Activated CD4-positive, alpha-beta T cell treated with anti-CD3 and anti-CD28 coated beads, Interleukin-2, amount 10 ng/mL, durations not matched to agents 7 days and 5 days (primary cell): ENCODE data around the gene TRIM8. TPM values are rescaled to one million over a fixed set of nuclear protein-coding genes. Genes with fewer than 3 reads are reported as not detected.
A peak's percentile ranks its signal among the peaks of the same experiment; 100 is the strongest.

Experiments used
- CTCF ChIA-PET: fragments of 350-600 bp; sonication (Branson Sonifier 250); formaldehyde crosslinking; loops from one replicate; lab custom pipeline; 2021; ENCODE audit warnings: antibody characterized with exemption; lab: Charles Lee
- POLR2A ChIA-PET: fragments of 350-600 bp; sonication (Branson Sonifier 250); formaldehyde crosslinking; loops from one replicate; lab custom pipeline; 2021; ENCODE audit warnings: antibody characterized with exemption; lab: Charles Lee
- DNase-seq: peaks from one replicate; pipeline ENCODE4 v3.0.0-alpha.2; 2020
- H3K27ac Mint-ChIP-seq: one replicate; pipeline ENCODE4 v1.8.0; 2021; ENCODE audit warnings: mild to moderate bottlenecking, moderate library complexity, mixed read lengths
- H3K27me3 Mint-ChIP-seq: one replicate; pipeline ENCODE4 v1.8.0; 2021; ENCODE audit warnings: mixed read lengths
- H3K36me3 Mint-ChIP-seq: one replicate; pipeline ENCODE4 v1.8.0; 2021; ENCODE audit warnings: low read depth, mixed read lengths
- H3K4me1 Mint-ChIP-seq: one replicate; pipeline ENCODE4 v1.8.0; 2021; ENCODE audit warnings: mixed read lengths
- H3K4me3 Mint-ChIP-seq: one replicate; pipeline ENCODE4 v1.8.0; 2021; ENCODE audit warnings: mild to moderate bottlenecking, moderate library complexity, mixed read lengths
- H3K9me3 Mint-ChIP-seq: one replicate; pipeline ENCODE4 v1.8.0; 2021; ENCODE audit warnings: mixed read lengths
- total RNA-seq, 2 experiments: library from RNA; stranded (reverse); gene quantifications; one replicate each; pipeline ENCODE4 v1.2.3, GENCODE V29; 2021

The TRIM8 gene
- total RNA-seq, 2 experiments from 2014 or later = 40.2 to 42.7 TPM

DNA sequence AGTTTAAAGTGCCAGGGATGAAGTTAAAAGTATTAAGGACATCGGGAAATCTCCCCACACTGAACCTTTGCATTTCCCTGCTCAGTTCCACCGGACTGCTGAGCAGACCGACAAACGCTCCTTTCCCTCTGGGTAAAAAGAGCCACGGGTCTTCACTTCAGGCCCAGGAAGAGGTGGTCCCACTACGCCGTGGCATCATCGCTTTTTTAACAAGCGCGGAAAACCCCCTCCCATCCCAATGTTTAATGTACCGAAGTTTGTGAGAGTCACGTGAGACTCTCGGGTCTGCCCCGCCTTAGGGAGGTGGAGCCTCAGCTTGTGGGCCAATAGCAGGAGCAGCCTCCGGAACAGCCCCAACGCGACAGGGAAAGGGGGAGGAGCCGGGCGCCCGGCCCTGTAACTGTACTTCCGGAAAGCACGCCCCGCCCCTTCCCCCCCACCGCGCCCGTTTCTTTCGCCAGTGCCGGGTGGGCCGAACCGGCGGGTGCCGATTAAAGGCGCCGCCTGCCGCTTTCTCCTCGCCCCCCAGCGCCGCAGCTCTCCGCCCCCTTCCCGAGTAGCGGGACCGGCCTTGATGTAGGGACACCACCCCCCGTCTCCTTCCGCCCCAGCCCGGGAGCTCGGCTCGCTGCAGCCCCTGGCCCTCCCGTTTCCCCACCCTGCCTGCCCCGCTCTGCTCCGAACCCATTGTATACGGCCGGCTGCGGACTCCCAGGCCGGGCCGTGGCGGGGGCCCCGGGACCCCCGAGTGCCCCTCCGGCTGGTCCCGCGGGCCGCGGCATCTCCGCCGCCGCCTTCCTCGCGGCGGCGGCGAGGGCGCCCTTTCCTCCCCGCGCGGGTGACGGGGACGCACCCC lies 2.2 kb upstream of the TRIM8 start:
- no peaks in the 10 kb centered on the region for H3K27me3 Mint-ChIP-seq
- peak overlapping the region; percentile 86 for H3K4me3 Mint-ChIP-seq
- CTCF ChIA-PET = interaction anchor here (0.8 to 2.4 kb wide), 3 partner anchors 10 to 248 kb away, joined by 3 to 5 read pairs (median 3); no protein-coding TSS in a partner anchor
- POLR2A ChIA-PET = interaction anchor here (0.6 to 1.1 kb wide), 2 partner anchors 10 to 293 kb away, joined by 3 read pairs; no protein-coding TSS in a partner anchor
- no peaks in the 10 kb centered on the region for H3K9me3 Mint-ChIP-seq
- peak overlapping the region; percentile 87 for H3K27ac Mint-ChIP-seq
- peaks cover 23% of the 10 kb centered on the region for H3K4me1 Mint-ChIP-seq
- peak; percentile 98 for DNase-seq
- peaks cover 17% of the 10 kb centered on the region for H3K36me3 Mint-ChIP-seq

DNA sequence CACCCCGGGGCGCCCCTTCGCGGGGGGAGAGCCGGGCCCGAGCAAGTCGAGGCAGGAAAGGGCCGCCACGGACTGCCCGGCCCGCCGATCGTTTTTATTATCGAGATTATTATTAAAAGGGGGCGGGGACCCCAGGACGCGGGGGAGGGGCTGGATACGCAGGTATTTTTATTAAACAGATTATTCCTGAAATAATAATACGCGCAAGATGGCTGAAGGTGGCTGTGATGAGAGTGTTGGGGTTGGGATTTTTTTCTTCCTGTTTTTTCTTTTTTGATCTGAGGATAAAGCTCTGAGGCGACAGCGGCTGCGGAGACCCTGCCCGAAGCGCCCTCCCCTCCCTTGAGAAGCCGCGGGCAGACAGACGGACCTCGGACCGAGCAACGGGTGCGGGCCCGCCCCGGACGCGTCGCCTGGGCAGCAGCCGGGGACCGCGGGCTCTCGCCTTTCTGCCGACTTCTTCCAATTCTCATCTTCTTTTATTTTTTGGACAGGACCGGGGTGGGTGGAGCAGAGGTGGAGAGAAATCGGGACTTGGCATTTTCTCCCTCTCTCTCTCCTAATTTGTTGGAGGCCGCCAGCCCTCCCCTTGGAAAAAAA lies 1.4 kb upstream of the TRIM8 start:
- DNase-seq = peak; percentile 39
- Mint-ChIP-seq H3K27me3 (no peaks in the 10 kb centered on the region), H3K36me3 (peaks cover 19% of the 10 kb centered on the region), H3K27ac (peak overlapping the region; percentile 95), H3K9me3 (no peaks in the 10 kb centered on the region), H3K4me1 (peaks cover 30% of the 10 kb centered on the region), H3K4me3 (peak overlapping the region; percentile 85)
- ChIA-PET CTCF (interaction anchor here (2.4 kb wide), 1 partner anchor 9 kb away, joined by 5 read pairs; no protein-coding TSS in a partner anchor), POLR2A (interaction anchor here (1.1 kb wide), 1 partner anchor 10 kb away, joined by 3 read pairs; no protein-coding TSS in a partner anchor)

DNA sequence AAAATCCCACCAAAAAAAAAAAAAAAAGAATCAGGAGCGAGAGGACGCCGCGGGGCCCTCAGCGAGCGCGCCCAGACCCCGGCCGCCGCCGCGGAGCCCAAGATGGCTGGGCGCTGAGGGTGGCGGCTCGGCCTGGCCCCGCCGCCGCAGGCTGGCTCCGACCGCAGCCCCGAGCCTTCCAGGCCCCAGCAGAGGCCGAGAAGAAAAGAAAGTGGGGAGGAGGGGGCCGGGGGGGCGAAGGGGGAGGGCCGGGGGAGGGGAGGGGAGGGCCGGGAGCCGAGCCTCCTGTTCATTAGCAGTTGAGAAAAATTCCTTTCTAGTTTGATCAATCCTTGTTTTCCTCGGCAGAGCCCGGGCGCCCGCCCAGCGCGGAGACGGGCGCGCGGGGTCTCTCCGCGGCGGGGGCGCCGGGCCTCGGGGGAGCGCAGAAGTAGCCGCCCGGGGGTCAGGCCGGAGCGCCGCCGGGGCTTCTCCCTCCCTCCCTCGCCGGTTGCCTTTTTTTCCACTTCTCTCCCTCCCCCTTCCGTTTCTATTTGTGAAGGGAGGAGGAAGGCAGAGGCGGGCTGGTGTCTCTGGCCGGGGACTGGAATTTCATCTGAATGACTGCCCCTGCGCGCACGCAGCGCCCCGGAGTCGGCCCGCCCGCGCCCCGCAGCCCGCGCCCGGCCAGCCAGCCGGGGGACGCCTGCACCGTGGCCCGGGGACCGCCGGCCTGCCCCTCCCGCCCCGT lies 778 bp upstream of the TRIM8 start:
- Mint-ChIP-seq H3K4me1 (peaks cover 34% of the 10 kb centered on the region), H3K9me3 (no peaks in the 10 kb centered on the region), H3K27me3 (no peaks in the 10 kb centered on the region), H3K27ac (peak overlapping the region; percentile 95), H3K36me3 (peaks cover 21% of the 10 kb centered on the region), H3K4me3 (peak overlapping the region; percentile 85)
- DNase-seq = peak; percentile 34
- ChIA-PET CTCF (interaction anchor here (0.6 to 3.7 kb wide), 11 partner anchors 8 to 191 kb away, joined by 3 to 26 read pairs (median 4); partner anchors contain the start of gene C10orf95), POLR2A (no interaction called here)

DNA sequence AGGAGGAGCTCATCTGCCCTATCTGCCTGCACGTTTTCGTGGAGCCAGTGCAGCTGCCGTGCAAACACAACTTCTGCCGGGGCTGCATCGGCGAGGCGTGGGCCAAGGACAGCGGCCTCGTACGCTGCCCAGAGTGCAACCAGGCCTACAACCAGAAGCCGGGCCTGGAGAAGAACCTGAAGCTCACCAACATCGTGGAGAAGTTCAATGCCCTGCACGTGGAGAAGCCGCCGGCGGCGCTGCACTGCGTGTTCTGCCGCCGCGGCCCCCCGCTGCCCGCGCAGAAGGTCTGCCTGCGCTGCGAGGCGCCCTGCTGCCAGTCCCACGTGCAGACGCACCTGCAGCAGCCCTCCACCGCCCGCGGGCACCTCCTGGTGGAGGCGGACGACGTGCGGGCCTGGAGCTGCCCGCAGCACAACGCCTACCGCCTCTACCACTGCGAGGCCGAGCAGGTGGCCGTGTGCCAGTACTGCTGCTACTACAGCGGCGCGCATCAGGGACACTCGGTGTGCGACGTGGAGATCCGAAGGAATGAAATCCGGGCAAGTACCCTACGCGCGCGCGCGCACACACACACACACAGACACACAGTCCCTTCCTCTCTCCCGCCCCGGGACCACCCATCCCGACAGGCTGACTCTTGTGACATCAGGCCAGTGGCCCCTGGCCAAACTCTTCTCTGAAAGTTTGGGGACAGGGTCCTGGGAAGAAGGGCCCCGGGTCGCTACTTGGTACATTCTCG lies 538 bp downstream of the TRIM8 start:
- ChIA-PET POLR2A (interaction anchor here (0.8 to 1.3 kb wide), 3 partner anchors 18 to 224 kb away, joined by 3 read pairs; partner anchors contain the start of genes FBXL15 and WBP1L), CTCF (interaction anchor here (0.5 to 3.7 kb wide), 22 partner anchors 10 to 414 kb away, joined by 3 to 26 read pairs (median 4); partner anchors contain the start of genes C10orf95 and SUFU)
- DNase-seq = peak; percentile 80
- Mint-ChIP-seq H3K4me1 (peaks cover 45% of the 10 kb centered on the region), H3K4me3 (peak overlapping the region; percentile 94), H3K9me3 (no peaks in the 10 kb centered on the region), H3K27ac (peak overlapping the region; percentile 95), H3K27me3 (no peaks in the 10 kb centered on the region), H3K36me3 (peaks cover 25% of the 10 kb centered on the region)

DNA sequence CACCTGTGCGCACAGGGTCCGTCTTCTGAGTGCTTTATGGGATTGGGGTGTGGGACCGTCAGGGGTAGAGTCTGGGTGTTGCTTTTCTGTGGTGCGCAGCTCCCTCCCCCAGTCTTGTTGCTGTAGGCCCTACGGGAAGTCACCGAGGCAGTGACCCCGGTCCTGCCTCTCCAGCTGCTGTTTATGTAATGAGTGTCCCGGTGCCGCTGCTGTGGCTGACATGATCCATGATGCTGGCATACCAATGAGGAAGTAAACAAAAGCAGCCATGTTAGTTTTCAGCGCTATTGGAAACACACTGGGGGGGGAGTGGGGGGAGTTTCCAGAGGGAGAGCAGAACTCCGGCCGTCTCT lies 1.1 kb downstream of the TRIM8 start:
- Mint-ChIP-seq H3K27ac (peak overlapping the region; percentile 95), H3K9me3 (no peaks in the 10 kb centered on the region), H3K36me3 (peaks cover 25% of the 10 kb centered on the region), H3K27me3 (no peaks in the 10 kb centered on the region), H3K4me1 (peaks cover 49% of the 10 kb centered on the region), H3K4me3 (peak overlapping the region; percentile 94)
- CTCF ChIA-PET = interaction anchor here (0.6 to 3.7 kb wide), 15 partner anchors 9 to 415 kb away, joined by 3 to 26 read pairs (median 4); partner anchors contain the start of genes C10orf95 and SUFU
- POLR2A ChIA-PET = interaction anchor here (1.0 to 1.3 kb wide), 2 partner anchors 18 to 98 kb away, joined by 3 read pairs; partner anchors contain the start of gene WBP1L
- DNase-seq = peak; percentile 46

DNA sequence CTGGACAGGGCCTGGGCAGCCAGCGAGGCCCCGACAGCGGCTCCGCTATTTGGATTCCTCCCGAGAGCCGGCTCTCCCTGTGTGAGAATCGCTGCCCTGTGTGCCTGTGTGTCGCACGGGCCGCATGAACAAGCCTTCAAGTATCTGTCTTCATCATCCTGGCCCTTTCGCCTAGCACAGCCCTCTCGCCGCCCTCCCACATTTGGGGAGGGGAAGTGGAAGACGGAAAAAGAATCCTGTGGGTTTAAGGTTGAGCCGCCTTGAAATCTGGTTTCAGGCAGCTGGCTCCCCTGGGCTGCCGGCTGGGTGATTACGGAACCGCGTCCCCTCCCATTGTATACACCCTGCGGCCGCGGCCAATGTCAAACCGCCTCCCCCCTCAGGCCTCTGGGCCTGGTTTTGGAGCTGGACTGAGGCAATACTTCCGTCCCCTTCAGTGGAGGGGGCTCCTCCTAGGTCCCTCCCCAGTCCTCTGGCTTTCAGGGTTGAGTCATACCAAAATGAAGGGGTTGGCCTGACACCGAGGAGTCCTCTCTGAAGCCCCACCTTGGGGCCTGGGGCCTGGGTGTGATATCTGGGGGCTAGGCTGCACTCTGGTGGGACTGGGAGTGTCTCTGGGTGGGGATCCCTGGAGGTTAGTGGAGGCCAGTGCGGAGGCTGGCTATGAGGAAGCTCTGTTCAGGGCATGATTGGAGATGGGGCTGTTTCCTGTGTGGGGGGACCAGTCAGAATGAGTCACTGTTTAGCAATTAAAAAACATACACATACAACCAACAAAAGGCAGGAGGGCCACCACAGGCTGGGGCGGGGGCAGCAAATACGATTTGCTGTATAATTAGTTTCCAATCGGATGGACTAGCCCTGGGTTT lies 1.7 kb downstream of the TRIM8 start:
- ChIA-PET CTCF (interaction anchor here (0.8 to 3.7 kb wide), 8 partner anchors 12 to 141 kb away, joined by 3 to 26 read pairs (median 6); partner anchors contain the start of gene SUFU), POLR2A (interaction anchor here (0.7 to 1.3 kb wide), 4 partner anchors 17 to 440 kb away, joined by 3 to 4 read pairs (median 3); partner anchors contain the start of genes ARL3 and WBP1L)
- Mint-ChIP-seq H3K27ac (peak overlapping the region; percentile 95), H3K36me3 (peaks cover 25% of the 10 kb centered on the region), H3K4me1 (peaks cover 55% of the 10 kb centered on the region), H3K9me3 (no peaks in the 10 kb centered on the region), H3K27me3 (no peaks in the 10 kb centered on the region), H3K4me3 (peak overlapping the region; percentile 94)
- peak; percentile 75 for DNase-seq

DNA sequence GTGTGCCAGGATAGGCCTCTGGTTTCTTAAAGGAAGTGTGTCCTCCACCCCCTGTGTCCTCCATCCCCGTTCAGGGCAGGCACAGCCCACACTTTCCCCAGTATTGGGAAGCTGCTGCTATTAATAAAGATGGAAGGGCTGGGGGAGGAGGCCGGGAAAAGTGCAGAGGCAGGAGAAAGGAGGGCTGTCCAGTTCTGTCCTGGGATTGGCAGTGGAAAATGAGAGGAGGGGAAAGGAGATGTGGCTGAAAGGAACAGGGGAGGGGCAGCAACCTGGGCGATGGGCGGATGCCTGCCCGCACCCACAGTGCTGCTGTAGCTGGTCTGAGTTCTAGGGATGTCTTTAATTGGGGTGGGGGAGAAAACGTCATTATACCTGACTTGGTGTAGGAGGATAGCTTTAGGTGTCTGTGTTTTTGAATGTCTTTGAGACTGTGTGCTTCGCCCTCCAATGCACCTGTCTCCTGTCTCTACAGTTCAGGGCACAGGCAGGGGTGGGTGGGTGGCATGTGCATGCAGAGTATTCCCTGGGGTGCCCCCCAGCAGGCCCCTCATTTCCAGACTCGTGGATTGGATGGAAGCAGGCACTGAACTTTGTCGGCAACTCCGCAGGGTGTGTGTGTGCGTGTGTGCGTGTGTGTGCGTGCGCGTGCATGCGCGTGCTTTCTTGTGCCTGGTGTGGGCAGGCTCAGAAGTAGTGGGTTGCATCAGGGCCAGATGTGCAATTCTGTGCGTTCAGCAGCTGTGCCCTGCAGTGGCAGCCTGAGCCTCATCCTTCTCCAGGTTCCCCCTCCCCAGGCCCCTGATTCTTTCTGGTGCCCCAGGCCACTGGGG lies 2.5 kb downstream of the TRIM8 start:
- H3K27ac Mint-ChIP-seq = peak overlapping the region; percentile 95
- H3K9me3 Mint-ChIP-seq = no peaks in the 10 kb centered on the region
- peak overlapping the region; percentile 94 for H3K4me3 Mint-ChIP-seq
- ChIA-PET POLR2A (interaction anchor here (0.7 kb wide), 2 partner anchors 67 to 440 kb away, joined by 3 to 4 read pairs; partner anchors contain the start of gene ARL3), CTCF (interaction anchor here (0.8 to 3.7 kb wide), 6 partner anchors 11 to 142 kb away, joined by 3 to 26 read pairs (median 8); partner anchors contain the start of gene SUFU)
- no peaks in the 10 kb centered on the region for H3K27me3 Mint-ChIP-seq
- peaks cover 25% of the 10 kb centered on the region for H3K36me3 Mint-ChIP-seq
- peak; percentile 60 for DNase-seq
- H3K4me1 Mint-ChIP-seq = peaks cover 58% of the 10 kb centered on the region

DNA sequence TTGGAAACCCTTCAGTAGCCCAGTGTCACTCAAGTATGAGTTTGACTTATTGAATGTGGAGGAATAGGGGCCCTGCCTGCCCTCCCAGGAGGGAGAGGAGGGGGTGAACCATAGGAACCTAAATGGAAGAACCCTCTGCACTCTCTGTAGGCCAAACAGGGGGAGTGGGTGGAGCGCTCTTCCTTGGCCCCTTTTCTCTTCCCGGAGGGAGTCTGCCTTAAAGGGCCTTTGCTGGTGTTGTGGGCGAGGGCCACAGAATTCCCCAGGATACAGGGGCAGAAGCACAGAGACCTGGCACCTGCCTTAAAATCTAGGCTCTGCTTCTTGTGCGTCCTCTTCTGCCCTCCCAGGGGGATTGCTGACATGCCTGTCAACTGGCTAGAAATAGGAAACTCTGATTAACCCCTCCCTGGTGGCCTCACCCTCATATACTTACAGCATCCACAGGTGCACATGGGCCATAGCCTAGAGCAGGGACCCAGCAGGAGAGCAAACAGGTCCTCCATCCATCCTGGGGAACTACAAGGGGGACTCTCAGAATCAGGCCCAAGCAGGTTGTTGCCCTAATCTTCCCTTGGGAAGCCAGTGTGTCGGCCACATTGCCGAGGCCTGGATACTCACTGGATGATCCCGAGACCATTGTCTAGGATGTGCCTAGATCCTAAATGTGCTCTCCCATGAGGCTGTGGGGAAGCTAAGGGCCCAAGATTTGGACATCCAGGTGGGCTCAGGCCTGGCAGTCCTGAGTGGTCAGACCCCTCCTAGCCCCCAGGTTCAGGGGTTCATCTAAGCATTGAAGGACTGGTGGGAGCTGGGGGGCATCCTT lies 3.4 kb downstream of the TRIM8 start:
- DNase-seq = no peak
- Mint-ChIP-seq H3K4me1 (peaks cover 65% of the 10 kb centered on the region), H3K4me3 (peak overlapping the region; percentile 94), H3K27me3 (no peaks in the 10 kb centered on the region), H3K36me3 (peaks cover 31% of the 10 kb centered on the region), H3K27ac (peak overlapping the region; percentile 95), H3K9me3 (no peaks in the 10 kb centered on the region)
- ChIA-PET CTCF (interaction anchor here (1.0 to 3.3 kb wide), 4 partner anchors 16 to 143 kb away, joined by 3 to 10 read pairs (median 6); partner anchors contain the start of gene SUFU), POLR2A (no interaction called here)

DNA sequence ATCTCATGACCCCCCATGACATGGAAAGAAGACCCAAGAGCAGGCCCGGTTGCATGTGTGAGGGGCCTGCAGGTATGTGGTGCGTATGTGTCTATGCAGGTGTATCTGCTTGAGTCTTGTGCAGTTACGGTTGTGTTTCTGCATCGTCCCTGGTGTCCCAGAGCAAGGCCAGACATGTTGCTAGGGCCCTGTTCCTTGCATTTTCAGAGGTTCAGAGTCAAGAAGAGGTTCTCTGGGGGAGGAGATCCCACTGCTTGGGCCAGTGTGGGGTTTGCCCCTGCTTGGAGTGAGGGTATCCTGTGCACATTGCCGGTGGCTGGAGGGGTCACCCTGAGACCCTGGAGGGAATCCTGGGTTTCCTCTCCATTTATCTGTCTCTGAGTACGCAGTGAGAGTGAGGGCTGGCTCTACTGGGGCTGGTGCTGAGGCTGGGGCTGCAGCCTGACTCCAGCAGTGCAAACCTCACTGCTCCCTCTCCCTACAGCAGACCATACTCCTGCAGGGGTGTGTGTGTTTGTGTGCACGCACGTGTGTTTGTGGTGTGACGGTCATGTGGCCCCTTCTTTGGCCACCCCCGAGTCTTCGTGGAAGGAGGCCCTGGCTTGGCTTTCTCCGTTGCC lies 4.1 kb downstream of the TRIM8 start:
- DNase-seq = no peak
- peak overlapping the region; percentile 94 for H3K4me3 Mint-ChIP-seq
- ChIA-PET POLR2A (no interaction called here), CTCF (interaction anchor here (1.0 to 3.7 kb wide), 2 partner anchors 12 to 46 kb away, joined by 3 to 28 read pairs; no protein-coding TSS in a partner anchor)
- H3K27ac Mint-ChIP-seq = peak overlapping the region; percentile 85
- H3K9me3 Mint-ChIP-seq = no peaks in the 10 kb centered on the region
- peaks cover 72% of the 10 kb centered on the region for H3K4me1 Mint-ChIP-seq
- peaks cover 36% of the 10 kb centered on the region for H3K36me3 Mint-ChIP-seq
- H3K27me3 Mint-ChIP-seq = no peaks in the 10 kb centered on the region
